C4-2B (cell line): Measurements from ENCODE around the gene FRMD8.
A peak's percentile ranks its signal among the peaks of the same experiment; 100 is the strongest.

ENCODE experiments used
- ZFX ChIP-seq: fragments of 450-650 bp; IDR thresholded peaks from 2 replicates; pipeline ENCODE4 v1.6.1; 2017
- TF ChIP-seq, protein P1 (sequence below): fragments of 450-650 bp; conservative IDR thresholded peaks from 2 replicates; pipeline ENCODE4 v1.5.1; 2017; ENCODE audit warnings: mild to moderate bottlenecking

GRCh38 chr11:65382033-65382803, 4.2 kb upstream of the FRMD8 start, which contains the start of gene SLC25A45:
- TF ChIP-seq, protein P1, sequence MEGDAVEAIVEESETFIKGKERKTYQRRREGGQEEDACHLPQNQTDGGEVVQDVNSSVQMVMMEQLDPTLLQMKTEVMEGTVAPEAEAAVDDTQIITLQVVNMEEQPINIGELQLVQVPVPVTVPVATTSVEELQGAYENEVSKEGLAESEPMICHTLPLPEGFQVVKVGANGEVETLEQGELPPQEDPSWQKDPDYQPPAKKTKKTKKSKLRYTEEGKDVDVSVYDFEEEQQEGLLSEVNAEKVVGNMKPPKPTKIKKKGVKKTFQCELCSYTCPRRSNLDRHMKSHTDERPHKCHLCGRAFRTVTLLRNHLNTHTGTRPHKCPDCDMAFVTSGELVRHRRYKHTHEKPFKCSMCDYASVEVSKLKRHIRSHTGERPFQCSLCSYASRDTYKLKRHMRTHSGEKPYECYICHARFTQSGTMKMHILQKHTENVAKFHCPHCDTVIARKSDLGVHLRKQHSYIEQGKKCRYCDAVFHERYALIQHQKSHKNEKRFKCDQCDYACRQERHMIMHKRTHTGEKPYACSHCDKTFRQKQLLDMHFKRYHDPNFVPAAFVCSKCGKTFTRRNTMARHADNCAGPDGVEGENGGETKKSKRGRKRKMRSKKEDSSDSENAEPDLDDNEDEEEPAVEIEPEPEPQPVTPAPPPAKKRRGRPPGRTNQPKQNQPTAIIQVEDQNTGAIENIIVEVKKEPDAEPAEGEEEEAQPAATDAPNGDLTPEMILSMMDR: no peak; the same call in 1 of the 2 replicates
- TF ChIP-seq ZFX: peak; percentile 81; the same call in 1 of the 2 replicates
